H1 (cell line): ENCODE measurements around the gene SGK2. TPM values are rescaled to one million over a fixed set of nuclear protein-coding genes. Genes with fewer than 3 reads are reported as not detected.

Experiments
- SAP30 ChIP-seq: fragments of 300-600 bp; sonication (generic); IDR thresholded peaks from 2 replicates; pipeline ENCODE4 v1.7.1; 2012; ENCODE audit warnings: low read length, moderate library complexity, mild to moderate bottlenecking, inconsistent platforms; ENCODE audit not compliant: insufficient read depth, insufficient replicate concordance
- polyA plus RNA-seq, 7 experiments: library from polyadenylated mRNA; depleted of rRNA in 3 of 7; stranded (reverse) in 5 of 7; unstranded in 2 of 7; fragments of >200 nt in 5 of 7; fragments of 200-250 nt in 2 of 7; gene quantifications; 1 replicate in 5 of 7; 2 replicates in 1 of 7; 4 replicates in 1 of 7; pipeline versions ENCODE4 v1.2.1 to v1.2.3, GENCODE V29; 2011 to 2013; ENCODE audit warnings: missing spikeins in 2 of 7, mixed read lengths in 2 of 7
- total RNA-seq: library from RNA; stranded (reverse); fragmentation: NEBNext Ultra II Directional; extraction: Animal tissue kit (Norgen Biotek cat#: 25700); gene quantifications from 2 replicates; pipeline ENCODE4 v1.2.1, GENCODE V29; 2021

SGK2 gene
- total and polyA plus RNA-seq, 2 of the 8 experiments (the other 6 are each of a cell fraction or from before 2014, with no cell fraction given) = 0.21 TPM; not detected in 1

- no peak for TF ChIP-seq SAP30
- TF ChIP-seq, all 59 proteins: peak for 0
These were observed 43.2 kb upstream of the SGK2 start (continued) for GRCh38 chr20:43515628-43516027.
